OCI-LY1 (cell line): ENCODE measurements around the gene UBE2D4.

ENCODE experiments used
- EZH2 ChIP-seq: fragments of 200-600 bp; sonication (generic), shearing (Covaris generic); IDR thresholded peaks from 2 replicates; pipeline ENCODE4 v1.8.0; 2017; ENCODE audit warnings: borderline replicate concordance, mixed run types, mild to moderate bottlenecking, antibody characterized with exemption, low read length, moderate library complexity, mixed read lengths
- TF ChIP-seq, protein P1 (sequence below): fragments of 200-600 bp; sonication (generic), shearing (Covaris generic); IDR thresholded peaks from 2 replicates; pipeline ENCODE4 v1.5.1; 2017; ENCODE audit warnings: mild to moderate bottlenecking, antibody characterized with exemption, low read length, moderate library complexity, mixed read lengths

GRCh38 chr7:43888993-43889945 is 37.0 kb upstream of the UBE2D4 start:
- TF ChIP-seq, protein P1, sequence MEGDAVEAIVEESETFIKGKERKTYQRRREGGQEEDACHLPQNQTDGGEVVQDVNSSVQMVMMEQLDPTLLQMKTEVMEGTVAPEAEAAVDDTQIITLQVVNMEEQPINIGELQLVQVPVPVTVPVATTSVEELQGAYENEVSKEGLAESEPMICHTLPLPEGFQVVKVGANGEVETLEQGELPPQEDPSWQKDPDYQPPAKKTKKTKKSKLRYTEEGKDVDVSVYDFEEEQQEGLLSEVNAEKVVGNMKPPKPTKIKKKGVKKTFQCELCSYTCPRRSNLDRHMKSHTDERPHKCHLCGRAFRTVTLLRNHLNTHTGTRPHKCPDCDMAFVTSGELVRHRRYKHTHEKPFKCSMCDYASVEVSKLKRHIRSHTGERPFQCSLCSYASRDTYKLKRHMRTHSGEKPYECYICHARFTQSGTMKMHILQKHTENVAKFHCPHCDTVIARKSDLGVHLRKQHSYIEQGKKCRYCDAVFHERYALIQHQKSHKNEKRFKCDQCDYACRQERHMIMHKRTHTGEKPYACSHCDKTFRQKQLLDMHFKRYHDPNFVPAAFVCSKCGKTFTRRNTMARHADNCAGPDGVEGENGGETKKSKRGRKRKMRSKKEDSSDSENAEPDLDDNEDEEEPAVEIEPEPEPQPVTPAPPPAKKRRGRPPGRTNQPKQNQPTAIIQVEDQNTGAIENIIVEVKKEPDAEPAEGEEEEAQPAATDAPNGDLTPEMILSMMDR = no peak
- no peak for TF ChIP-seq EZH2
